Measurements from ENCODE around the gene SMARCA2. TPM values are rescaled to one million over a fixed set of nuclear protein-coding genes. Genes with fewer than 3 reads are reported as not detected.
A peak's percentile ranks its signal among the peaks of the same experiment; 100 is the strongest.
"Not testable (repeated sequence)": the region's sequence is repeated elsewhere in the genome, so short reads cannot be mapped to it uniquely, and the experiment has no call there.

The SMARCA2 gene
- total RNA-seq, 6 donors from 2014 or later: 74.3 to 210 (median 139) TPM

DNA sequence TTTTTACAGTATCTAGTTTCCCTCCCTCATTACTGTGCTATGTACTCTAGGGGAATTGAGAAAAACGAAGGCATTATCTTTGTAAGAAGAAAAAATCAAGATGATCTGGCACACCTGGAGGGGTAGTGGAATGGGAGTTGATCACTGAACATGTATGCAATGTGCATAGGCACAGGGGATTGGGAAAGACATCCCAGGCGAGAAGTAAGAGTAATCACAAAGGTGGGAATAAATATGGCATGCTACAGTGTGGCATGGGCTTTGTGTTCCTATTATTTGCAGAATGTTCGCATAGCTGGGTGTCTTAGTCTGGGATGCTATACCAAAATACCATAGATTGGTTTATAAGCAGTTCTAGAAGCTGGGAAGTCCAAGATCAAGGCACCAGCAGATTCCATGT, 130.6 kb downstream of the SMARCA2 start:
- Histone ChIP-seq H3K36me3 (no peaks in the 10 kb centered on the region), H3K27me3 (no peaks in the 10 kb centered on the region), H3K4me1 (peaks cover 0 to 8% (median 2%) of the 10 kb centered on the region in 4 donors), H3K27ac (no peak overlapping the region), H3K9me3 (no peaks in the 10 kb centered on the region), H3K4me3 (no peak overlapping the region)
- TF ChIP-seq EP300 (IDR thresholded peaks at IDR 0.05) (no peak), POLR2A (IDR thresholded peaks at IDR 0.05) (no peak), POLR2AphosphoS5 (IDR thresholded peaks at IDR 0.05) (no peak)
- TF ChIP-seq, protein P1, sequence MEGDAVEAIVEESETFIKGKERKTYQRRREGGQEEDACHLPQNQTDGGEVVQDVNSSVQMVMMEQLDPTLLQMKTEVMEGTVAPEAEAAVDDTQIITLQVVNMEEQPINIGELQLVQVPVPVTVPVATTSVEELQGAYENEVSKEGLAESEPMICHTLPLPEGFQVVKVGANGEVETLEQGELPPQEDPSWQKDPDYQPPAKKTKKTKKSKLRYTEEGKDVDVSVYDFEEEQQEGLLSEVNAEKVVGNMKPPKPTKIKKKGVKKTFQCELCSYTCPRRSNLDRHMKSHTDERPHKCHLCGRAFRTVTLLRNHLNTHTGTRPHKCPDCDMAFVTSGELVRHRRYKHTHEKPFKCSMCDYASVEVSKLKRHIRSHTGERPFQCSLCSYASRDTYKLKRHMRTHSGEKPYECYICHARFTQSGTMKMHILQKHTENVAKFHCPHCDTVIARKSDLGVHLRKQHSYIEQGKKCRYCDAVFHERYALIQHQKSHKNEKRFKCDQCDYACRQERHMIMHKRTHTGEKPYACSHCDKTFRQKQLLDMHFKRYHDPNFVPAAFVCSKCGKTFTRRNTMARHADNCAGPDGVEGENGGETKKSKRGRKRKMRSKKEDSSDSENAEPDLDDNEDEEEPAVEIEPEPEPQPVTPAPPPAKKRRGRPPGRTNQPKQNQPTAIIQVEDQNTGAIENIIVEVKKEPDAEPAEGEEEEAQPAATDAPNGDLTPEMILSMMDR (IDR thresholded peaks at IDR 0.05): no peak
- ATAC-seq (ENCODE audit: low FRiP score in 2 of 2) (no peak), DNase-seq (no peak)
- WGBS, 2 donors: 84 to 94% methylated on average over 3 of the region's 3 CpGs

DNA sequence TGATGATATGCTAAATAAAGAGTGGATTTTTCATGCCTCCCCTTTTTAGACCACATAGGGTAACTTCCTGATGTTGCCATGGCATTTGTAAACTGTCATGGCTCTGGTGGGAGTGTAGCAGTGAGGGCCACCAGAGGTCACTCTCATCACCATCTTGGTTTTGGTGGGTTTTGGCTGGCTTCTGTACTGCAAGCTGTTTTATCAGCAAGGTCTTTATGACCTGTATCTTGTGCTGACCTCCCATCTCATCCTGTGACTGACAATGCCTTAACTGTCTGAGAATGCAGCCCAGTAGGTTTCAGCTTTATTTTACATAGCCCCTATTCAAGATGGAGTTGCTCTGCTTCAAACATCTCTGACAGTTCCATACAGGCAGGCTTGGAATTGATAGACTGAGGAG, 131.6 kb downstream of the SMARCA2 start:
- ATAC-seq (ENCODE audit: low FRiP score in 2 of 2); H3K4me3 ChIP-seq; H3K27ac ChIP-seq; H3K9me3 ChIP-seq; H3K27me3 ChIP-seq; H3K4me1 ChIP-seq; H3K36me3 ChIP-seq; DNase-seq: not testable (repeated sequence)
- TF ChIP-seq, protein P1 (IDR thresholded peaks at IDR 0.05): peak in 1 of 6 experiments; percentile 7

DNA sequence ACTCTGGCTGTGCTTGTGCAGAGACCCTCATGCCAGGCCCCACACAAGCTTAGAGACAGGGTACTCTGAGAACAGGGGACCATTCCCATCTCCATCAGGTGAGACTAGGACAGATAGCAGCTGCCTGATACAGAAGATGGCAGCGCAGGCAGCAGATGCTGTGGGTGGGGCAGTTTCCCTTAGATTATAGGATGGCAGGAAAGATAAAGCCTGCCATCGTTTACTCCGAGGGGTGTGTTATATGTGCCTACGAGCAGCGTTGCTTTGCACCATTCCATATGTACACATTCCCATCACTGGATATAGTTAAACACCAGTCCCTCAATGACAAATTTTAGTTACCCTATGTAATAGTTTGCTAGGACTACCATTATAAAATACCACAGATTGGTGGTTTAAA, 135.2 kb downstream of the SMARCA2 start:
- Histone ChIP-seq H3K4me3 (no peak overlapping the region), H3K27ac (no peak overlapping the region), H3K9me3 (no peaks in the 10 kb centered on the region), H3K36me3 (no peaks in the 10 kb centered on the region), H3K27me3 (no peaks in the 10 kb centered on the region), H3K4me1 (peaks cover 0 to 8% (median 7%) of the 10 kb centered on the region in 4 donors)
- DNase-seq (no peak), ATAC-seq (ENCODE audit: low FRiP score in 2 of 2) (no peak)
- TF ChIP-seq, protein P1 (IDR thresholded peaks at IDR 0.05): no peak
- TF ChIP-seq POLR2AphosphoS5 (IDR thresholded peaks at IDR 0.05): no peak
- no peak for TF ChIP-seq EP300 (IDR thresholded peaks at IDR 0.05)
- TF ChIP-seq POLR2A (IDR thresholded peaks at IDR 0.05): no peak
- WGBS, 2 donors: 85 to 94% methylated on average over 5 of the region's 5 CpGs

DNA sequence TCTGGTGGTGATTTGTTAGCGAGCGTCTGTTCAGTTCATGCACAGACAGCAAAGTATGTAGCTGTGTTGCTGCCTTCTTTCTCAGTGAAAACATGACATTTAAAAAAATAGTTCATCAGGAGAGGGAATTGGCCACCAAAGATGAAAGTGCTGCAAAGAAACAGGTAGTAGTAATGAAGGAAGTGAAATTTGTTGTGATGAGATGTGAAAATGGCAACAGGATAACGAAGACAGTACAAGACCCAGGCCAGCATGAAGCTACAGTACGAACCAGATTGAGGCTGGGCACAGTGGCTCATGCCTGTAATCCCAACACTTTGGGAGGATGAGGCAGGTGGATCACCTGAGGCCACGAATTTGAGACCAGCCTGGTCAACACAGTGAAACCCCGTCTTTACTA, 136.0 kb downstream of the SMARCA2 start:
- Histone ChIP-seq H3K36me3 (no peaks in the 10 kb centered on the region), H3K4me1 (peaks cover 0 to 7% (median 7%) of the 10 kb centered on the region in 4 donors), H3K9me3 (no peaks in the 10 kb centered on the region), H3K27ac (no peak overlapping the region), H3K4me3 (no peak overlapping the region), H3K27me3 (no peaks in the 10 kb centered on the region)
- ATAC-seq (ENCODE audit: low FRiP score in 2 of 2) (no peak), DNase-seq (no peak)
- no peak for TF ChIP-seq POLR2A (IDR thresholded peaks at IDR 0.05)
- no peak for TF ChIP-seq POLR2AphosphoS5 (IDR thresholded peaks at IDR 0.05)
- TF ChIP-seq, protein P1 (IDR thresholded peaks at IDR 0.05): no peak
- TF ChIP-seq EP300 (IDR thresholded peaks at IDR 0.05): no peak
- 86 to 87% methylated on average over 6 of the region's 6 CpGs for WGBS, 2 donors

DNA sequence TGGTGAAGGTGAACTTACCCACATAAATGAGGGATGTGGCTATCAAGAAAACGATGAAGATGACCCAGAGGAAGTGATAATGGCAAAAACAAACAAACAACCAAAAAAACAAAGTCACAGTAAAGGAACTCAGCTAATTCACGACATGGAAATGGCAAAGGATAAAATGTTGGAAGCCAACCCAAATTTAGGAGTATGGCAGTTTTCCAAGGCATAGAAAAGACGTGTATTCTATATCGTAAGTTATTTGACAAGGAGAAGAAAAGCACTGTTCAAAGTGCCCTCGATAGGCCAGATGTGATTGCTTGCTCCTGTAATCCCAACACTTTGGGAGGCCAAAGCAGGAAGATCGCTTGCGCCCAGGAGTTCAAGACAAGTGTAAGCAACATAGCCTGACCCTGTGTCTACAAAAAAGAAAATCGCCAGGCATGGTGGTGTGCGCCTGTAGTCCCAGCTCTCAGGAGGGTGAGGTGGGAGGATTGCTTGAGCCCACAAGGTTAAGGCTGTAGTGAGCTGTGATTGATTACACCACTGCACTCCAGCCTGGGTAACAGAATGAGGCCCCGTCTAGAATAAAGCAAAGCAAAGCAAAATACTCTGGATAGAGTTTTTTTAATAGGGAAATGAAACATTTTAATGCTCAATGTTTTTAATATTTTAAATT, 138.0 kb downstream of the SMARCA2 start:
- 82 to 84% methylated on average over 9 to 10 of the region's 10 CpGs for WGBS, 2 donors
- Histone ChIP-seq H3K27me3 (no peaks in the 10 kb centered on the region), H3K4me1 (peaks cover 13 to 20% (median 16%) of the 10 kb centered on the region in 4 donors), H3K4me3 (no peak overlapping the region), H3K36me3 (no peaks in the 10 kb centered on the region), H3K9me3 (no peaks in the 10 kb centered on the region), H3K27ac (no peak overlapping the region)
- TF ChIP-seq EP300 (IDR thresholded peaks at IDR 0.05) (no peak), POLR2A (IDR thresholded peaks at IDR 0.05) (no peak), POLR2AphosphoS5 (IDR thresholded peaks at IDR 0.05) (no peak)
- TF ChIP-seq, protein P1 (IDR thresholded peaks at IDR 0.05): no peak
- ATAC-seq (ENCODE audit: low FRiP score in 2 of 2) (no peak), DNase-seq (no peak)

Data from upper lobe of left lung (tissue), 6 donors.